Fibroblast of villous mesenchyme (primary cell): ENCODE data around the gene ZER1. TPM values are rescaled to one million over a fixed set of nuclear protein-coding genes. Genes with fewer than 3 reads are reported as not detected.
"Not testable (repeated sequence)": the region's sequence is repeated elsewhere in the genome, so short reads cannot be mapped to it uniquely, and the experiment has no call there.

Source experiments
- DNase-seq: peaks from one replicate; pipeline ENCODE4 v3.0.0-alpha.2; 2010; ENCODE audit warnings: low read depth
- H3K4me3 ChIP-seq: 2 replicates; pipeline ENCODE4 v1.5.1; 2011; ENCODE audit warnings: low read depth, mild to moderate bottlenecking, low read length
- total RNA-seq: library from RNA; depleted of rRNA; stranded (reverse); fragments of >200 nt; gene quantifications from 2 replicates; pipeline ENCODE4 v1.2.3, GENCODE V29; 2012
- TF ChIP-seq, protein P1 (sequence below): IDR thresholded peaks from 2 replicates; pipeline ENCODE4 v1.5.1; 2012; ENCODE audit warnings: low read depth, mild to moderate bottlenecking, low read length; ENCODE audit not compliant: insufficient read depth

ZER1 gene
- total RNA-seq, 1 donor, result 17.3 TPM

DNA sequence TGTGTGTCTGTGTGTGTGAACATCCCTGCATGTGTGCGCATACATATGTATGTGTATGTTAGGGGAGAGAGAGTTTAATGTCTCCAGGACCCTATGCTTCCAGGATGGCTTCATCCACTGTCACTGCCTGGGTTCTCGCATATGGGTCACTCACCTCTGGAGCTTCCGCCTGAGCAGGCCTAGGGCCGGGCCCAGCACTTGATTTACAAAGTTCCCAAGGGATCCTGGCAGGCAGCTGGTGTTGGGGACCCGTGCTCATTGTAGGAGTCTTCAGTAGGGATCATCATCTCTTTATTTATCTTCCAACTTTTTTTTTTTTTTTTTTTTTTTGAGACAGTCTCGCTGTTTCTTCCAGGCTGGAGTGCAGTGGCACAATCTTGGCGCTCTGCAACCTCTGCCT is 28.3 kb upstream of the ZER1 start:
- DNase-seq, result no peak
- no peak overlapping the region for H3K4me3 ChIP-seq
- TF ChIP-seq, protein P1, sequence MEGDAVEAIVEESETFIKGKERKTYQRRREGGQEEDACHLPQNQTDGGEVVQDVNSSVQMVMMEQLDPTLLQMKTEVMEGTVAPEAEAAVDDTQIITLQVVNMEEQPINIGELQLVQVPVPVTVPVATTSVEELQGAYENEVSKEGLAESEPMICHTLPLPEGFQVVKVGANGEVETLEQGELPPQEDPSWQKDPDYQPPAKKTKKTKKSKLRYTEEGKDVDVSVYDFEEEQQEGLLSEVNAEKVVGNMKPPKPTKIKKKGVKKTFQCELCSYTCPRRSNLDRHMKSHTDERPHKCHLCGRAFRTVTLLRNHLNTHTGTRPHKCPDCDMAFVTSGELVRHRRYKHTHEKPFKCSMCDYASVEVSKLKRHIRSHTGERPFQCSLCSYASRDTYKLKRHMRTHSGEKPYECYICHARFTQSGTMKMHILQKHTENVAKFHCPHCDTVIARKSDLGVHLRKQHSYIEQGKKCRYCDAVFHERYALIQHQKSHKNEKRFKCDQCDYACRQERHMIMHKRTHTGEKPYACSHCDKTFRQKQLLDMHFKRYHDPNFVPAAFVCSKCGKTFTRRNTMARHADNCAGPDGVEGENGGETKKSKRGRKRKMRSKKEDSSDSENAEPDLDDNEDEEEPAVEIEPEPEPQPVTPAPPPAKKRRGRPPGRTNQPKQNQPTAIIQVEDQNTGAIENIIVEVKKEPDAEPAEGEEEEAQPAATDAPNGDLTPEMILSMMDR, result no peak

DNA sequence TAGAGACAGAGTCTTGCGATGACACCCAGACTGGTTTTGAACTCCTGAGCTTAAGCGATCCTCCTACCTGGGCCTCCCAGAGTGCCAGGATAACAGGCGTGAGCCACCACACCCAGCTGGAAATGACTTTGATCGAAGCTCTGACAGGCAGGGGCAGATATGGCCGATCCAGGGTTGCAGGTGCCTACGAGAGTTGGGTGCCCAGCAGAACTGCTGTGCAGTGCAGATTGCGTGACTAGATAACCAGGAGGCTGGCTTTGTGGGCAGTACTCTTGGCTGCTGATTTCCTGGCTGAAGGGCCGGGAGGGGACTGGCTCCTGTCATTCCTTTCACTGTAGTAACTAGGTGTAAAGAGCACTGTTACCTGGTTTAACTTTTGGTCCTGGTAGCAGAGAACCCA is 27.2 kb upstream of the ZER1 start:
- TF ChIP-seq, protein P1, result no peak
- DNase-seq, result no peak
- no peak overlapping the region for H3K4me3 ChIP-seq

DNA sequence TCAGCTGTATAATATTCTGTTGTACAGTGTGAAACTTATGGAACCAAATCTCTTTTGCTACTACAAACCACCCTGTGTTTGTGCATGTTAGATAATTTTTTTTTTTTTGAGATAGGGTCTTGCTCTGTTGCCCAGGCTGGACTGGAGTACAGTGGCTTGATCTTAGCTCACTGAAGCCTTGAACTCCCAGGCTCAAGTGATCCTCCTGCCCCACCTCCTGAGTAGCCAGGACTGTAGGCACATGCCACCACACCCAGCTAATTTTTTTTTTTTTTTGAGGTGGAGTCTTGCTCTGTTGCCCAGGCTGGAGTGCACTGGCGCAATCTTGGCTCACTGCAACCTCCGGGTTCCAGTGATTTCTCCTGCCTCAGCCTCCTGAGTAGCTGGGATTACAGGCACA is 23.2 kb upstream of the ZER1 start:
- not testable (repeated sequence) for DNase-seq, H3K4me3 ChIP-seq

DNA sequence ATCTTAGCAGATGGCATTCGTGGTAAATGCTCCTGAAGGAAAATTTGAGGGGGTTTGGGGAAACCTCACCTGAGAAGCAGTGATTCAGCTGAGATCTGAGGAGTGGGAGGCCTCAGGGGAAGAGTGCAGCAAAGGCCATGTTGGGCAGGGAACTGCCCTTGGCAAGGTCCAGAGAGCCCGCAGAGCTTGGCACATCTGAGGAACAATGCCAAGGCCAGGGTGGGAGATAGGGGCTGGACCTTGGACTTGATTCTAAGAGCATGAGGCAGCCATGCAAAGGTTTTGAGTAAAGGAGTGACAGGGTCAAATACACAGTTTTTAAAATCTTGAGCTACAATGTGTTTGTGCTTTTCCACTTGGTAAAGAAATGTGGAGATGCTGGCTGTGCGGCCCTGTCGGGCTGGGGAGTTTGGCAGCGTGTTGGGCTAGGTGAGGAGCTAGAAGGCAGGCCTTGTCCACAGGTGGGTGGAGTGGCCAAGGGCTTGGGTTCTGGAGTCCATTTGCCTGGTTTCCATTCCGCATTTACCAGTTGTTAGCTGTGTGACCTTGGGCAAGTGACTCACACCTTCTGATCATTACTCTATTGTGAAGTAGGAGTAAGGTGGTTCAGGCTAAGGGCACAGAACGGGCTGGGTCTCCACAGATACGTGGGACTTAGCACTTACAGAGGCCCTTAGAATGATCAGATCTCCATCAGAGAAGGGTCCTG is 21.4 kb upstream of the ZER1 start:
- no peak overlapping the region for H3K4me3 ChIP-seq
- TF ChIP-seq, protein P1, result no peak
- no peak for DNase-seq

DNA sequence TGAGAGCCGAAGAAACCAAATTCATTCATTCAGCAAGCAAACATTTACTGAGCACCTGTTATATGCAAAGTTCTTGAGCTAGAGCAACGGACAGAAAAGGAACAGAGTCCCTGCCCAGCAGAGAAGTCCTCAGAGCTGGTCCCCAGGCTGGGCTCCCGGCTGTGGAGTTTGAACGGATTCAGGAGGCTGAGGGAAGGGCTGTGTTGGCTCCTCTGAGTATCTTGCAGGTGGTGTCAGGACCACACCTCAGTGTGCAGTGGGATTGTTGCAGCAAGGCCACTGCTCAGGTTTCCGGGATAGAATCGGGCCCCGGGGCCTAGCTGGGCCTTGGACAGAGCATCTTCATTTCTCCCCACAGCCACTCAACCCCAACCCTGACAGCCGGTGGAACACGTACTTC is 20.4 kb upstream of the ZER1 start:
- H3K4me3 ChIP-seq, result no peak overlapping the region
- TF ChIP-seq, protein P1, result no peak
- no peak for DNase-seq

DNA sequence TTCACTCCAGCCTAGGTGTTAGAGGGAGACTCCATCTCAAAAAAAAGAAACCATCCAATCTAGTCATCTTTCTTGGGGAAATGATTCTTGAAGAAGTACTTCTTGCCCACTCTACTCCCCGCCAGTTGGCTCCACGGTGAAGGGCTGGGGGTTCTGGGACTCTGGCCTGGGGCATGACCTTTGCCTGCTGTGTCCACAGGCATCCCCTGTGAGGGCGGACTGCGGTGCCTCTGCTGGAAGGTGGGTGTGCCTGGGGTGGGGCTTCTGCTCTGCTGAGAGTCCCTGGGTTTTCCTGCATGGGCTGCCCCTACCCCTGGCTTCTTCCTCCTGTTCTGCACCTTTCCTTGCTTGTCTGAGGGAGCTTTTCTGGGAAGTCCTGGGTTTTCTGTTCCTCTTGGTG is 18.8 kb upstream of the ZER1 start:
- DNase-seq, result no peak
- TF ChIP-seq, protein P1, result no peak
- no peak overlapping the region for H3K4me3 ChIP-seq

DNA sequence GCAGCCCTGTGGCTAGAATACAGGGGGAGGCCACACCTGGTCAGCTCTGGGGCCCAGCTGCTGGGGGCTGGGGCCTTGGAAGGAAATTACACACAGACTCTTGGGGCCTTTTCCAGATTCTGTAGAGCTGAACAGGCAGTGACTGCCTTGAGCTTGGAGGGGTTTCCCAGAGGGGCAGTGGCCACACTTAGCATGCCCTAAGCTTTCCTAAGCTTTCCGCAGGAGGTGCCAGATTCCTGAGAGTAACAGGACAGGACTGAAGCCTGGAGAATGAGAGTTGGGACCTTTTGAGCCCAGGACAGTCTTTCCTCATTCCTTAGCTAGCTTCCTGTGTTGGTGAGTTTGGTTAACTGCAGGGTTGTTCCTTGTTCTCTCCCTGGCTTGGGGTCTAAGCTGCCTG is 16.7 kb upstream of the ZER1 start:
- no peak for DNase-seq
- H3K4me3 ChIP-seq, result peak overlapping the region; percentile 87
- TF ChIP-seq, protein P1, result no peak
